CD4-positive, alpha-beta T cell treated with Interleukin-15 for 4 hours (primary cell): ENCODE measurements around the gene CCDC33.

Source experiments
- DNase-seq: peaks from one replicate; pipeline ENCODE4 v3.0.0-alpha.2; 2020; ENCODE audit warnings: low spot score

CCDC33 gene

GRCh38 chr15:74259292-74259648, 23.1 kb downstream of the CCDC33 start:
- DNase-seq, result no peak

- DNase-seq, result no peak
Measured at GRCh38 chr15:74259821-74260607, 23.9 kb downstream of the CCDC33 start.

GRCh38 chr15:74261041-74261440, 24.9 kb downstream of the CCDC33 start:
- no peak for DNase-seq

- no peak for DNase-seq
Measured at GRCh38 chr15:74261685-74262084, 25.6 kb downstream of the CCDC33 start.

- DNase-seq, result no peak
Measured at GRCh38 chr15:74262151-74262550, 26.0 kb downstream of the CCDC33 start.

- DNase-seq, result no peak
Measured at GRCh38 chr15:74262625-74263024, 26.5 kb downstream of the CCDC33 start.

GRCh38 chr15:74263466-74263865, 27.3 kb downstream of the CCDC33 start:
- DNase-seq, result no peak

GRCh38 chr15:74264081-74264501, 28.0 kb downstream of the CCDC33 start:
- DNase-seq, result no peak

- DNase-seq, result no peak
Measured at GRCh38 chr15:74265046-74265639, 29.0 kb downstream of the CCDC33 start.

- no peak for DNase-seq
Measured at GRCh38 chr15:74268020-74268419, 31.9 kb downstream of the CCDC33 start.

GRCh38 chr15:74269362-74270035, 33.4 kb downstream of the CCDC33 start:
- no peak for DNase-seq

- DNase-seq, result no peak
Measured at GRCh38 chr15:74270155-74270554, 34.0 kb downstream of the CCDC33 start.

- DNase-seq, result no peak
Measured at GRCh38 chr15:74270854-74271520, 34.9 kb downstream of the CCDC33 start.

GRCh38 chr15:74272812-74273211, 36.7 kb downstream of the CCDC33 start:
- DNase-seq, result no peak

GRCh38 chr15:74274470-74275038, 38.4 kb downstream of the CCDC33 start:
- DNase-seq, result no peak

- no peak for DNase-seq
Measured at GRCh38 chr15:74275957-74276356, 39.8 kb downstream of the CCDC33 start.

- DNase-seq, result no peak
Measured at GRCh38 chr15:74276560-74276959, 40.4 kb downstream of the CCDC33 start.

GRCh38 chr15:74277242-74277810, 41.2 kb downstream of the CCDC33 start:
- no peak for DNase-seq

GRCh38 chr15:74278207-74278606, 42.1 kb downstream of the CCDC33 start:
- DNase-seq, result no peak

GRCh38 chr15:74281147-74282133, 45.3 kb downstream of the CCDC33 start:
- DNase-seq, result no peak

- no peak for DNase-seq
Measured at GRCh38 chr15:74283368-74283767, 47.2 kb downstream of the CCDC33 start.
